Activated CD4-positive, alpha-beta T cell treated with anti-CD3 and anti-CD28 coated beads, Interleukin-2, Interleukin-6, amounts not matched to agents 100 ng/mL and 50 ng/mL, durations not matched to agents 16 hours and 8 hours (primary cell): Measurements from ENCODE around the gene ZER1.
"Not testable (repeated sequence)": the region's sequence is repeated elsewhere in the genome, so short reads cannot be mapped to it uniquely, and the experiment has no call there.

Source experiments
- DNase-seq: peaks from one replicate; pipeline ENCODE4 v3.0.0-alpha.2; 2020

ZER1 gene

GRCh38 chr9:128786681-128787601 is 15.2 kb upstream of the ZER1 start, which contains the start of gene TBC1D13:
TSS of gene TBC1D13 (plus strand) at chr9:128787253. CDS start at chr9:128787354, 101 bp downstream.
- peak; percentile 93 for DNase-seq

- DNase-seq, result no peak
Measured at GRCh38 chr9:128785427-128785826, 13.7 kb upstream of the ZER1 start.

- DNase-seq, result no peak
Measured at GRCh38 chr9:128782669-128783068, 10.9 kb upstream of the ZER1 start.

GRCh38 chr9:128781187-128782070 is 9.7 kb upstream of the ZER1 start:
- DNase-seq, result no peak

- DNase-seq, result not testable (repeated sequence)
Measured at GRCh38 chr9:128780093-128780492, 8.4 kb upstream of the ZER1 start.

GRCh38 chr9:128774804-128775203 is 3.1 kb upstream of the ZER1 start:
- no peak for DNase-seq

- no peak for DNase-seq
Measured at GRCh38 chr9:128773049-128773448, 1.3 kb upstream of the ZER1 start.

- DNase-seq, result peak; percentile 3
Measured at GRCh38 chr9:128771094-128771721, 519 bp downstream of the ZER1 start.

- no peak for DNase-seq
Measured at GRCh38 chr9:128770286-128771030, 1.3 kb downstream of the ZER1 start.

GRCh38 chr9:128768606-128769005 is 3.1 kb downstream of the ZER1 start:
- no peak for DNase-seq

- DNase-seq, result no peak
Measured at GRCh38 chr9:128765499-128765898, 6.2 kb downstream of the ZER1 start.

- DNase-seq, result peak; percentile 9
Measured at GRCh38 chr9:128764361-128764760, 7.4 kb downstream of the ZER1 start.

- DNase-seq, result no peak
Measured at GRCh38 chr9:128762671-128763449, 8.9 kb downstream of the ZER1 start.

GRCh38 chr9:128757602-128758001 is 14.1 kb downstream of the ZER1 start:
- DNase-seq, result no peak

- DNase-seq, result no peak
Measured at GRCh38 chr9:128753627-128754026, 18.1 kb downstream of the ZER1 start.

GRCh38 chr9:128750926-128751595 is 20.7 kb downstream of the ZER1 start:
- no peak for DNase-seq

GRCh38 chr9:128747241-128747640 is 24.5 kb downstream of the ZER1 start:
- DNase-seq, result no peak

- DNase-seq, result no peak
Measured at GRCh38 chr9:128743421-128743820, 28.3 kb downstream of the ZER1 start.

GRCh38 chr9:128742401-128742800 is 29.3 kb downstream of the ZER1 start:
- DNase-seq, result no peak

- no peak for DNase-seq
Measured at GRCh38 chr9:128735373-128735772, 36.4 kb downstream of the ZER1 start.

GRCh38 chr9:128733256-128733655 is 38.5 kb downstream of the ZER1 start:
- DNase-seq, result peak; percentile 12
